Coronary artery (tissue), 2 donors: ENCODE measurements around the gene BMP4.

Experiments
- DNase-seq: peaks from one replicate; pipeline ENCODE4 v3.0.0-alpha.2; 2017; ENCODE audit warnings: low spot score
- H3K27ac ChIP-seq, 2 donors: fragments of 200-600 bp; sonication (generic); one replicate each; pipeline ENCODE4 v1.5.1; 2016 to 2019
- H3K4me3 ChIP-seq: fragments of 200-600 bp; sonication (generic); 2 replicates; pipeline ENCODE4 v1.5.1; 2016; ENCODE audit warnings: mild to moderate bottlenecking, moderate library complexity
- TF ChIP-seq, protein P1 (sequence below): fragments of 200-600 bp; sonication (generic); IDR thresholded peaks from one replicate; pipeline ENCODE4 v1.5.1; 2019; ENCODE audit warnings: antibody characterized with exemption

BMP4 gene

DNA sequence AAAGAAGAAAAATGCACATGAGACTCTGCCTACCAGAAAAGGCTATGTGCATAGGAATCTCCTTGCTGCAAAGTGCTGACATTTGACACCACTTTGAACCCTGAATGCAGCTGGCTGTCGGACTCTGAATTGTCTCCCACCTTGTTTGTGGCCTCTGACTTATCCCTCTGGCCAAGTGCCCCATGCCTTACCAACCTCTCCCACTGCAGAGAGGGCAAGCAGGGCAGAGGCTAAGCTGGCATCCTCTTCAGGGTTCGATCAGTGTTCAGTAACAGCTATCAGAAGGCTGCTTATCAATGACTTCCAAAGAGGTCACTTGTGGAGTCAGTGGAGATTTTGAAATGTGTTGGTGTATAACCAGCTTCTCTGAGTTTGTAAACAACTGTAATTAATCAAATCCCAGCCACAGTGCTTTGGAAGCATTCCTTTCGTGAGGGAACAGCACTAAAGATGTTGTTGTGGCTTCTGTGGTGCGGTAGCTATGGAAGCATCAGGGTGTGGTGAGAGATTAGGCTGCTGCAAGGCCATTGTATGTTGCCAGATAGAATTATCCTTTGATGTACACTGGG is 22.6 kb upstream of the BMP4 start:
- no peak overlapping the region for H3K4me3 ChIP-seq
- TF ChIP-seq, protein P1, sequence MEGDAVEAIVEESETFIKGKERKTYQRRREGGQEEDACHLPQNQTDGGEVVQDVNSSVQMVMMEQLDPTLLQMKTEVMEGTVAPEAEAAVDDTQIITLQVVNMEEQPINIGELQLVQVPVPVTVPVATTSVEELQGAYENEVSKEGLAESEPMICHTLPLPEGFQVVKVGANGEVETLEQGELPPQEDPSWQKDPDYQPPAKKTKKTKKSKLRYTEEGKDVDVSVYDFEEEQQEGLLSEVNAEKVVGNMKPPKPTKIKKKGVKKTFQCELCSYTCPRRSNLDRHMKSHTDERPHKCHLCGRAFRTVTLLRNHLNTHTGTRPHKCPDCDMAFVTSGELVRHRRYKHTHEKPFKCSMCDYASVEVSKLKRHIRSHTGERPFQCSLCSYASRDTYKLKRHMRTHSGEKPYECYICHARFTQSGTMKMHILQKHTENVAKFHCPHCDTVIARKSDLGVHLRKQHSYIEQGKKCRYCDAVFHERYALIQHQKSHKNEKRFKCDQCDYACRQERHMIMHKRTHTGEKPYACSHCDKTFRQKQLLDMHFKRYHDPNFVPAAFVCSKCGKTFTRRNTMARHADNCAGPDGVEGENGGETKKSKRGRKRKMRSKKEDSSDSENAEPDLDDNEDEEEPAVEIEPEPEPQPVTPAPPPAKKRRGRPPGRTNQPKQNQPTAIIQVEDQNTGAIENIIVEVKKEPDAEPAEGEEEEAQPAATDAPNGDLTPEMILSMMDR = no peak
- no peak for DNase-seq
- no peak overlapping the region for H3K27ac ChIP-seq

DNA sequence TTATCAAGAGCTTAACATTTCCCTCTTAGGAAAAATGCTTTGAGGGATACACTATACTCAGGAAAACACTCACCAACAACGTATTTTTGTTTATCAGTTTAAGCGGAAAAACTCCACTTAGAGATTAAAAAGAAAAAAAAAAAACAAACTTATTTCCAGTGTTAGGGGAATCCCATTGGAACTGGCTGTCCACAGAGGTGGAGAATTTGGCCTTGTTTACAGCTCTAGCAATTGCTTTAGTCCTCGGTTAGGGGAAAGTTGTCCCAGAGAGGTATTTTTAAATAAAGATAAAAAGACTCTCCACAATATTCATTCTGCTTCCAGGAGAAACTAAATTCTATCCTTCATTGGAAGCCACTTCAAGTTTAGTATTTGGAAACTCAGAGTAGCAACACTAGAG is 21.6 kb upstream of the BMP4 start:
- no peak for DNase-seq
- no peak overlapping the region for H3K4me3 ChIP-seq
- H3K27ac ChIP-seq = no peak overlapping the region
- TF ChIP-seq, protein P1 = no peak

DNA sequence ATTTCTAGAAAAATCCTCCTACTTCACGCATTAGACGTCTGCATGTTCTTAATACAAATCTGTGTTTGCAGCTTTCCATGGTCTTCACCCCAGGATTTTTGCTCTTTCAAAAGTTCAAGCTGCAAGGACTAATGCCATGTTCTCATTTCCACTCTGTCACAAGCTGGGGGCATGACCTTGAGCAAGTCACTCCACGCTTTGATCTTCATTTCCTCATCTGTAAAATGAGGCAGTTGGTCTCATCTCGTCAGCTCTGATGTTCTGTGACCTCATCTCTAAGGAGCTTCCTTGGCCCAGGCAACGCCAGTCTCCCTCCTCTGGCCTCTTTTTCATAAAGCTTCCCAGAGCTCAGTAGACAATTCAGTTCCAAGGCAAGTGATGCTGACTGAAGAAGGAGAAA is 18.8 kb upstream of the BMP4 start:
- Histone ChIP-seq H3K27ac (no peak overlapping the region), H3K4me3 (no peak overlapping the region)
- DNase-seq = no peak
- TF ChIP-seq, protein P1 = no peak

- no peak overlapping the region for H3K27ac ChIP-seq
- no peak for DNase-seq
- TF ChIP-seq, protein P1 = no peak
- H3K4me3 ChIP-seq = no peak overlapping the region
Observed at GRCh38 chr14:53971521-53971920, 14.9 kb upstream of the BMP4 start.

GRCh38 chr14:53969326-53969725 is 12.7 kb upstream of the BMP4 start:
- H3K27ac ChIP-seq = no peak overlapping the region
- TF ChIP-seq, protein P1 = no peak
- no peak overlapping the region for H3K4me3 ChIP-seq
- DNase-seq = no peak

- Histone ChIP-seq H3K27ac (no peak overlapping the region), H3K4me3 (no peak overlapping the region)
- TF ChIP-seq, protein P1 = no peak
- DNase-seq = no peak
Observed at GRCh38 chr14:53968726-53969125, 12.1 kb upstream of the BMP4 start.

DNA sequence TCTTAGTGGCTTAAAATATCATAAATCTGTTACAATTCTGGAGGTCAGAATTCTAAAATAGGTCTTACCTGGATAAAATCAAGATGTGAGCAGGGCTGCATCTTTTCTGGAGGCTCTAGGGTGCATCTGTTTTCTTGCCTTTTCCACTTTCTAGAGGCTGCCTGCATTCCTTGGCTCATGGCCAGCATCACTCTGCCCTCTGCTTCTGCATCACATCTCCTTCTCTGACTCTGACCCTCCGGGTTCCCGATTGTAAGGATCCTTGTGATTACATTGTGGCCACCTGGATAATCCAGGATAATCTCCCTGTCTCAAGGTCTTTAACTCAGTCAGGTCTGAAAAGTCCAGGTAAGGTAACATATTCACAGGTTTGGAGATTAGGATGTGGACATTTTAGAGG is 11.0 kb upstream of the BMP4 start:
- no peak overlapping the region for H3K4me3 ChIP-seq
- no peak overlapping the region for H3K27ac ChIP-seq
- no peak for DNase-seq
- TF ChIP-seq, protein P1 = no peak
